PC-9 (cell line): ENCODE data around the gene SF3A2.

Experiments
- CTCF ChIP-seq: fragments of 200-600 bp; sonication (generic); conservative IDR thresholded peaks from 2 replicates; pipeline ENCODE4 v1.6.1; 2017; ENCODE audit warnings: mixed run types, antibody characterized with exemption, mild to moderate bottlenecking, moderate library complexity
- EZH2 ChIP-seq: fragments of 200-600 bp; sonication (generic); IDR thresholded peaks from 2 replicates; pipeline ENCODE4 v1.8.0; 2017; ENCODE audit warnings: antibody characterized with exemption, low read depth

GRCh38 chr19:2195914-2196313, 40.7 kb upstream of the SF3A2 start:
- no peak for TF ChIP-seq CTCF
- TF ChIP-seq EZH2 = no peak
